Measurements from ENCODE around the gene RNF32. TPM values are rescaled to one million over a fixed set of nuclear protein-coding genes. Genes with fewer than 3 reads are reported as not detected.

Gene RNF32
- 1 to 10 TPM; 1.4 to 2.2 TPM for total RNA-seq

DNA sequence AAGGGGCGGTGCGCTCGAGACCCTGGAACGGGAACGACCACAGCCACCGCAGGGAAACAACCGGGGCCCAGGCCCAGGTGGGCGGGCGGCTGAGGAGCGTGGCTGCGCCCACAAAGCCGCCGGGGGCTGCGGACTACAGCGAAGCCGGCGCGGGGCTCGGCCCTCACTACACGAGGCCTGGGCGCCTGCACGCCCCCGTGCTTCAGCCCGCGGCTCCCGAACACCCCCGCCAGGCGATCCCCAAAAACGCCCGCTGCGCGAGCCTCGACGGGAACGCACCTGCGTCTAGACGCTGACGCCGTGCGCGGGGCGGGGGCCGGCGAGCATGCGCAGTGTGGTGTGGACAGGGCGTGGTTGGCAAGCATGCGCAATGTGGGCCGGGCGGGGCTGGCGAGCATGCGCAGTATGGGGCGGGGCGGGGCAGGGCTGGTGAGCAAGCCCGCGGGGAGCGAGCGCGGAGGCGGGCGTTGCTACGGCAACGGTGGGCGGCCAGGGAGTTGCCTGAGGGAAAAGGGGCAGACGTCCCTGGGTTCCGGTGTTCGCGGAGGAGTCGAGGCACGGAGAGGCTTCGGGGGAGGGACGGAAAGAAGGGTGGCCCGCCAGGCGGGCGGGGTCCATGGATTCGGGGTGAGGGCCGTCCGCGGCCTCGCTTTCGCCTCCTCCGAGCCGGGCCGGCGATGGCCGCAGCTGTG lies at the start of gene RNF32:
Gene RNF32, plus strand, starts transcription at position 518 of the 692 bp plus-strand sequence. CDS start 3,104 bp downstream, outside the sequence.
- peak; percentile 85 for ATAC-seq
- peak within 1 kb of the TSS; percentile 98 for H3K27ac Mint-ChIP-seq
- H3K4me1 Mint-ChIP-seq (ENCODE audit: low read depth) = peaks cover 22% of the 10 kb centered on the region
- CTCF ChIA-PET = no interaction called here
- H3K27me3 Mint-ChIP-seq (ENCODE audit: low read depth) = peaks cover 15% of the 10 kb centered on the region
- DNase-seq = peak; percentile 98
- peak within 1 kb of the TSS; percentile 93 for H3K4me3 Mint-ChIP-seq
- peaks cover 9% of the 10 kb centered on the region for H3K36me3 Mint-ChIP-seq (ENCODE audit: low read depth)
- POLR2A ChIA-PET = interaction anchor here (0.7 to 1.0 kb wide), 4 partner anchors 9 to 113 kb away, joined by 3 to 6 read pairs (median 4); no protein-coding TSS in a partner anchor
- H3K9me3 Mint-ChIP-seq (ENCODE audit: insufficient read depth) = peaks cover 6% of the 10 kb centered on the region

GRCh38 chr7:156592155-156592884 lies 48.3 kb upstream of the RNF32 start:
- POLR2A ChIA-PET = no interaction called here
- peaks cover 2% of the 10 kb centered on the region for H3K27me3 Mint-ChIP-seq (ENCODE audit: low read depth)
- CTCF ChIA-PET = no interaction called here
- no peak overlapping the region for H3K4me3 Mint-ChIP-seq
- no peaks in the 10 kb centered on the region for H3K4me1 Mint-ChIP-seq (ENCODE audit: low read depth)
- no peaks in the 10 kb centered on the region for H3K36me3 Mint-ChIP-seq (ENCODE audit: low read depth)
- peaks cover 9% of the 10 kb centered on the region for H3K9me3 Mint-ChIP-seq (ENCODE audit: insufficient read depth)
- ATAC-seq = no peak
- no peak overlapping the region for H3K27ac Mint-ChIP-seq
- DNase-seq = no peak

GRCh38 chr7:156594283-156595080 lies 46.1 kb upstream of the RNF32 start:
- POLR2A ChIA-PET = no interaction called here
- no peak for DNase-seq
- CTCF ChIA-PET = no interaction called here
- Mint-ChIP-seq H3K9me3 (ENCODE audit: insufficient read depth) (peaks cover 9% of the 10 kb centered on the region), H3K36me3 (ENCODE audit: low read depth) (no peaks in the 10 kb centered on the region), H3K4me1 (ENCODE audit: low read depth) (no peaks in the 10 kb centered on the region), H3K27ac (no peak overlapping the region), H3K27me3 (ENCODE audit: low read depth) (peaks cover 9% of the 10 kb centered on the region), H3K4me3 (no peak overlapping the region)
- no peak for ATAC-seq

GRCh38 chr7:156600496-156600895 lies 40.1 kb upstream of the RNF32 start:
- ATAC-seq (no peak), DNase-seq (no peak)
- no peaks in the 10 kb centered on the region for H3K9me3 Mint-ChIP-seq (ENCODE audit: insufficient read depth)
- CTCF ChIA-PET = no interaction called here
- H3K4me1 Mint-ChIP-seq (ENCODE audit: low read depth) = no peaks in the 10 kb centered on the region
- H3K27me3 Mint-ChIP-seq (ENCODE audit: low read depth) = peaks cover 26% of the 10 kb centered on the region
- H3K27ac Mint-ChIP-seq = no peak overlapping the region
- no peak overlapping the region for H3K4me3 Mint-ChIP-seq
- H3K36me3 Mint-ChIP-seq (ENCODE audit: low read depth) = no peaks in the 10 kb centered on the region
- POLR2A ChIA-PET = no interaction called here

DNA sequence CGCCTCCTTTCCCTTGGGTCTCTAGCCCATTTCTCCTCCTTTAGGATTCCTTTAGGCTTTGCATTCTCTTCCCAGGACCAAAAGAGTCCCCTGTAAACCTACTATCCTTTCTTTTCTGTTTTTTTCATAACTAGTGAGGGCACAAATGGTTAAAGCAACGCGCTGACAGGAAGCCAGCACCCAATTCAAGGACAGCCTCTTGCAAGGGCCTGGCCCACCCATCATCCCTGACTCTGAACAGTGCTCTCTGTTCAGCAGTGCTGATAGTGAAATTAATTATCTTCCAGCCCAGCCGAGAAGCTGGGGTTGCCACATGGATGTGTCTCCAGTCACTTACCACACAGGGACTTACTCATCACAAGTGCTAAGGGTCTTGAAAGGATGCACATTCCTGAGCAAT lies 38.3 kb upstream of the RNF32 start:
- Mint-ChIP-seq H3K36me3 (ENCODE audit: low read depth) (no peaks in the 10 kb centered on the region), H3K4me1 (ENCODE audit: low read depth) (no peaks in the 10 kb centered on the region), H3K27me3 (ENCODE audit: low read depth) (peaks cover 27% of the 10 kb centered on the region), H3K9me3 (ENCODE audit: insufficient read depth) (no peaks in the 10 kb centered on the region), H3K27ac (no peak overlapping the region), H3K4me3 (no peak overlapping the region)
- ChIA-PET CTCF (no interaction called here), POLR2A (no interaction called here)
- DNase-seq (no peak), ATAC-seq (no peak)

DNA sequence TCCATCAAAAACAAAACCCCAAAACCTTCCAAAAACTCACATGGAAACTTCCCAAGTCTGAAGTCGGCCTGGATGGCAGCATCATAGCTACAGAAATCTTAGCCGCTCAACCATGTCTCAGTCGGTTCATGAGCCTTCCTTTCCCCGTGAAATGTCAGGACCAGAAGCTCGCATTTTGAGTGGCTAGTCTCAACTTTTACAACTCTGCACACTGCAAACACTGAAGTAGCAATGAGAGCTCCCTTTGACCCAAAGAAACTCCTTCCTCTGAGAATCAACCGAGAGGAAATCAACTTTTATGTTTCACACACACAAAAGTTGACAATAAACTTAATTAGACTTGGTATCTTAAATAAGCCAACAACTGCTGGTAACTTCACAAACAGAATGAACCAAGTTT lies 37.6 kb upstream of the RNF32 start:
- Mint-ChIP-seq H3K27me3 (ENCODE audit: low read depth) (peaks cover 29% of the 10 kb centered on the region), H3K4me1 (ENCODE audit: low read depth) (no peaks in the 10 kb centered on the region), H3K36me3 (ENCODE audit: low read depth) (no peaks in the 10 kb centered on the region), H3K9me3 (ENCODE audit: insufficient read depth) (no peaks in the 10 kb centered on the region), H3K27ac (no peak overlapping the region), H3K4me3 (no peak overlapping the region)
- ATAC-seq = no peak
- POLR2A ChIA-PET = no interaction called here
- CTCF ChIA-PET = no interaction called here
- no peak for DNase-seq

DNA sequence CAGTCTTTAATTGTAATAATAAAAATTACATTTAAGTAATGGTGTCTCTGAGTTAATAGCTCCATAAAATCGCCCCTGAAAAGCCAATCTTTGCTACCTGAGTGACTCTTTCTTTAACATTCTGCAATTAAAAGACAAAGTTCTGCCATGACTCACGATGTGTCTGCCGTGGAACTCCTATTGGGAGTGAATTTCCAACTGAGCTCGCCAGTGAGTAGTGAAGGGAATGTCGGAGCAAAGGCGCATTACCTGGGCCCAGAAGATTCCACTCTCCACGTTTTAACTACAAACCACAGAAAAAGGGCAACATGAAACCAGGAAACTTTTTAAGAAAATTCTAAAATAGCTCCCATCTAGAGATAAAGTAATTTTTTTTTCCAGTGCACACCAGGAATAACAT lies 36.9 kb upstream of the RNF32 start:
- Mint-ChIP-seq H3K27ac (no peak overlapping the region), H3K36me3 (ENCODE audit: low read depth) (no peaks in the 10 kb centered on the region), H3K4me3 (no peak overlapping the region), H3K27me3 (ENCODE audit: low read depth) (peaks cover 30% of the 10 kb centered on the region), H3K9me3 (ENCODE audit: insufficient read depth) (no peaks in the 10 kb centered on the region), H3K4me1 (ENCODE audit: low read depth) (no peaks in the 10 kb centered on the region)
- ChIA-PET CTCF (no interaction called here), POLR2A (no interaction called here)
- ATAC-seq (no peak), DNase-seq (no peak)

- H3K27ac Mint-ChIP-seq = no peak overlapping the region
- peaks cover 33% of the 10 kb centered on the region for H3K27me3 Mint-ChIP-seq (ENCODE audit: low read depth)
- POLR2A ChIA-PET = no interaction called here
- no peak overlapping the region for H3K4me3 Mint-ChIP-seq
- H3K4me1 Mint-ChIP-seq (ENCODE audit: low read depth) = no peaks in the 10 kb centered on the region
- no peaks in the 10 kb centered on the region for H3K36me3 Mint-ChIP-seq (ENCODE audit: low read depth)
- CTCF ChIA-PET = no interaction called here
- ATAC-seq (no peak), DNase-seq (no peak)
- H3K9me3 Mint-ChIP-seq (ENCODE audit: insufficient read depth) = no peaks in the 10 kb centered on the region
These were observed 36.3 kb upstream of the RNF32 start for GRCh38 chr7:156604311-156604710.

DNA sequence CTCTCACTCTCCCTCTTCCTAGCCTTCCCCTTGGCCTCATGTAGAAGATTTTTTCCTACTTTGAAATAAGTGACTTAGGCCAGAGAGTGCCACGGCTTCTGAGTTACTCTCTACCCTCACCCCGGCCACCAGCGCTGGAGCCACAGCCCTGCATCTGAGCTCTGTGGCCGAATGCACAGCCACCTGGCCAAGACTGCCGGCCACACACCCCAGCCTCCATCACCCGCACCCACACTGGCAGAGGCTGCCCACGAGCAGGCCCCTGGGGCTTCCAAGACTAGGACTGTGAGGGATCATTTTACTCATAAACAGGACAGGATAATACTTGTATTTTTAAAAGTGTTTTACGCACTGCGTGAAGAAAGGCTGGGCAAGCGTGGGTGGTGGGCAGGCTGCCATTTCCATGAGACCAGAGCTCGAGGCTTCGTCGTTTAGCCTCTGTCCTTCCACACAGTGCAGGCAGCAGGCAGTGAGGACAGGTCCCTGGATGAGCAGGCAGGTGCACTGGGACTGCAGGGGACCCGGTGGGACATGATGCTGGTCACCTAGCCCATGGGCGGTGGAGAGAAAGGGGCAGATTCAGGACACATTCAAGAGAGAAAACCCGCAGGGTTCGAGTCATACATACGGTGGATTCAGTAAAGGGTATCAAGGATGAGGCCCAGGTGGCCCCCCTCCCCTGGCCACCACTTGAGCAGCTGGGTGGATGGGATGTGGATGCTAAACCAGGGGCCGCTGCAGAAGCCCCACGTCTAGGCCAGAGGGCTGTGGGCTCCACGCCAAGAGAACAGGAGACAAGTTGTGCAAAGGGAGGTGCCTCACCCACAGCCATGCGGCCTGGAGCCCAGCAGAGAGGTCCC lies 35.5 kb upstream of the RNF32 start:
- ChIA-PET CTCF (no interaction called here), POLR2A (no interaction called here)
- no peaks in the 10 kb centered on the region for H3K4me1 Mint-ChIP-seq (ENCODE audit: low read depth)
- ATAC-seq (no peak), DNase-seq (no peak)
- H3K9me3 Mint-ChIP-seq (ENCODE audit: insufficient read depth) = no peaks in the 10 kb centered on the region
- H3K27me3 Mint-ChIP-seq (ENCODE audit: low read depth) = peaks cover 39% of the 10 kb centered on the region
- no peaks in the 10 kb centered on the region for H3K36me3 Mint-ChIP-seq (ENCODE audit: low read depth)
- H3K4me3 Mint-ChIP-seq = no peak overlapping the region
- H3K27ac Mint-ChIP-seq = no peak overlapping the region

GRCh38 chr7:156606135-156606534 lies 34.4 kb upstream of the RNF32 start:
- Mint-ChIP-seq H3K36me3 (ENCODE audit: low read depth) (no peaks in the 10 kb centered on the region), H3K4me1 (ENCODE audit: low read depth) (no peaks in the 10 kb centered on the region), H3K4me3 (no peak overlapping the region), H3K27ac (no peak overlapping the region), H3K27me3 (ENCODE audit: low read depth) (peaks cover 45% of the 10 kb centered on the region), H3K9me3 (ENCODE audit: insufficient read depth) (no peaks in the 10 kb centered on the region)
- ATAC-seq (no peak), DNase-seq (no peak)
- ChIA-PET CTCF (no interaction called here), POLR2A (no interaction called here)

DNA sequence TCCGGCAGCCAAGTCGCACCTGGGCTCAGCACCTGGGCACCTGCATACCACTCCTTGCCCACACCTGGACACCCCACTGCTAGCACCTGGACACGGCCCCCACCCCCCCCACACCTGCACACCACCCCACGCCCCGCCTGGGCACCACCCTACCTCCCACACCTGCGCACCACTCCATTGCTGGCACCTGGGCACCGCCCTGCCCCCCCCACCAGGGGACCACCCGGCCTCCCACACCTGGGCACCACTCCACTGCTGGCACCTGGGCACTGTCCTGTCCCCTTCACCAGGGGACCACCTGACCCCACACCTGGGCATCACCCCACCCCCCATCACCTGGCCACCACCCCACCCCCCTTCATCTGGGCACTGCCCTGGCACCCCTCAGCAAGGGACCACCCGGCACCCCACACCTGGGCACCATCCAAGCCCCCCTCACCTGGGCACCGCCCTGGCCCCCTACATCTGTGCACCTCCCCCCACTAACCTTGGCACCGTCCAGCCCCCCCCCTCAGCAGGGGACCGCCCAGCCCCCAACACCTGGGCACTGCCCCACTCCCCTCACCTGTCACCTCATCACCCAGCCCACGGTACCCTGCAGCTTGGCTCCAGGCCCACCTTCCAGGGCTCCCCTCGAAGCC lies 33.8 kb upstream of the RNF32 start:
- CTCF ChIA-PET = no interaction called here

More for the DNA sequence above, 33.8 kb upstream of the RNF32 start:
- ATAC-seq = no peak
- H3K4me1 Mint-ChIP-seq (ENCODE audit: low read depth) = peaks cover under 1% of the 10 kb centered on the region
- no peak overlapping the region for H3K4me3 Mint-ChIP-seq
- H3K36me3 Mint-ChIP-seq (ENCODE audit: low read depth) = no peaks in the 10 kb centered on the region
- H3K27me3 Mint-ChIP-seq (ENCODE audit: low read depth) = peaks cover 47% of the 10 kb centered on the region
- POLR2A ChIA-PET = no interaction called here
- no peaks in the 10 kb centered on the region for H3K9me3 Mint-ChIP-seq (ENCODE audit: insufficient read depth)
- no peak for DNase-seq
- no peak overlapping the region for H3K27ac Mint-ChIP-seq

Data from activated CD8-positive, alpha-beta T cell treated with anti-CD3 and anti-CD28 coated beads, Interleukin-2, amount 10 ng/mL, durations not matched to agents 7 days and 5 days (primary cell).